HCT116 (cell line): ENCODE results near the gene PSMC3. TPM values are rescaled to one million over a fixed set of nuclear protein-coding genes. Genes with fewer than 3 reads are reported as not detected.
A peak's percentile ranks its signal among the peaks of the same experiment; 100 is the strongest.

Experiments used
- ATAC-seq: fragments of 200-7000 bp; cut with Tn5 transposase; 2 replicates; pipeline ENCODE4 v1.9.1; 2020; ENCODE audit warnings: mild to moderate bottlenecking, moderate library complexity
- BruUV-seq: library from RNA; stranded (reverse); fragments of 400-500 nt; replicated peaks from 2 replicates; lab custom pipeline; 2021; lab: Mats Ljungman, UMichigan
- CTCF ChIA-PET: fragments of 300-600 bp; sonication (Branson Sonifier 250); formaldehyde crosslinking; loops from one replicate; lab custom pipeline; 2021; ENCODE audit warnings: antibody characterized with exemption; lab: Charles Lee
- POLR2A ChIA-PET: fragments of 300-600, 350-600 bp; sonication (Branson Sonifier 250); formaldehyde crosslinking; loops from one replicate; lab custom pipeline; 2021; ENCODE audit warnings: antibody characterized with exemption; lab: Charles Lee
- RAD21 ChIA-PET, 2 experiments: fragments of 300-600 bp; sonication (Branson Sonifier 250); formaldehyde crosslinking; loops; one replicate each; lab custom pipeline; 2023; ENCODE audit warnings: low total read pairs in 2 of 2; ENCODE audit not compliant: uncharacterized antibody in 2 of 2, unreplicated experiment in 2 of 2, low non-redundant PET in 1 of 2; lab: Charles Lee
- DNase-seq: peaks from one replicate; pipeline ENCODE4 v3.0.0-alpha.2; 2010; ENCODE audit warnings: low read depth, low spot score
- H2AFZ ChIP-seq: fragments of 200-600 bp; shearing (Covaris generic), sonication (generic); 2 replicates; pipeline ENCODE4 v1.6.1; 2017; ENCODE audit warnings: low read depth, mixed run types, mixed read lengths, antibody characterized with exemption, low read length; ENCODE audit not compliant: poor library complexity, severe bottlenecking
- H3K27ac ChIP-seq: 2 replicates; pipeline ENCODE4 v1.5.1; 2012; ENCODE audit warnings: low read depth, low read length
- H3K27me3 ChIP-seq: fragments of 200-600 bp; sonication (generic); 2 replicates; pipeline ENCODE4 v1.6.1; 2016; ENCODE audit warnings: mixed run types, low read length, mixed read lengths; ENCODE audit not compliant: insufficient read depth
- H3K36me3 ChIP-seq, 2 experiments: fragments of 200-500 bp in 1 of 2; fragments of 200-600 bp in 1 of 2; sonication (Bioruptor generic) in 1 of 2; sonication (generic) in 1 of 2; 2 replicates each; pipeline versions ENCODE4 v1.5.1 to v1.6.1; 2014 to 2016; ENCODE audit warnings: low read length in 2 of 2, inconsistent platforms in 1 of 2, mixed read lengths in 1 of 2, mixed run types in 1 of 2; ENCODE audit not compliant: insufficient read depth in 2 of 2, control insufficient read depth in 1 of 2
- H3K4me1 ChIP-seq, 2 experiments: fragments of 200-600 bp in 1 of 2; sonication (generic) in 1 of 2; 2 replicates each; pipeline versions ENCODE4 v1.5.1 to v1.6.1; 2012 to 2017; ENCODE audit warnings: low read length in 2 of 2, inconsistent platforms in 1 of 2, mild to moderate bottlenecking in 1 of 2, mixed read lengths in 1 of 2, mixed run types in 1 of 2, moderate library complexity in 1 of 2; ENCODE audit not compliant: insufficient read depth in 2 of 2, control insufficient read depth in 1 of 2
- H3K4me2 ChIP-seq: fragments of 200-600 bp; sonication (generic); 2 replicates; pipeline ENCODE4 v1.6.1; 2017; ENCODE audit warnings: mixed run types, low read length, mixed read lengths
- H3K4me3 ChIP-seq, 2 experiments: fragments of 200-600 bp in 1 of 2; sonication (generic) in 1 of 2; replicated peaks in 1 of 2; 2 replicates each; pipeline ENCODE4 v1.5.1; 2011 to 2016; ENCODE audit warnings: low read length in 2 of 2, control low read depth in 1 of 2, low read depth in 1 of 2, mild to moderate bottlenecking in 1 of 2, mixed read lengths in 1 of 2, mixed run types in 1 of 2
- H3K79me2 ChIP-seq: fragments of 200-600 bp; sonication (generic); 2 replicates; pipeline ENCODE4 v1.6.1; 2017; ENCODE audit warnings: mild to moderate bottlenecking, mixed run types, low read length, moderate library complexity, mixed read lengths; ENCODE audit not compliant: insufficient read depth
- H3K9ac ChIP-seq: fragments of 200-600 bp; sonication (generic); 2 replicates; pipeline ENCODE4 v1.6.1; 2016; ENCODE audit warnings: low read length, mixed read lengths
- H3K9me2 ChIP-seq: fragments of 200-600 bp; sonication (generic), shearing (Covaris generic); 2 replicates; pipeline ENCODE4 v1.6.1; 2017; ENCODE audit warnings: mixed run types, mild to moderate bottlenecking, moderate library complexity; ENCODE audit not compliant: insufficient read depth
- H3K9me3 ChIP-seq, 2 experiments: fragments of 200-500 bp in 1 of 2; fragments of 200-600 bp in 1 of 2; sonication (Bioruptor generic) in 1 of 2; sonication (generic) in 1 of 2; 2 replicates each; pipeline ENCODE4 v1.6.1; 2014 to 2017; ENCODE audit warnings: low read length in 2 of 2, mixed read lengths in 2 of 2, inconsistent platforms in 1 of 2, low read depth in 1 of 2, mild to moderate bottlenecking in 1 of 2, mixed run types in 1 of 2, moderate library complexity in 1 of 2; ENCODE audit not compliant: control insufficient read depth in 1 of 2, insufficient read depth in 1 of 2
- H4K20me1 ChIP-seq: fragments of 200-600 bp; sonication (generic), shearing (Covaris generic); 2 replicates; pipeline ENCODE4 v1.6.1; 2017; ENCODE audit warnings: mixed run types, mild to moderate bottlenecking, moderate library complexity; ENCODE audit not compliant: insufficient read depth
- EGR1 ChIP-seq: IDR thresholded peaks from 2 replicates; pipeline ENCODE4 v1.6.1; 2012; ENCODE audit warnings: low read depth
- ELF1 ChIP-seq: IDR thresholded peaks from 2 replicates; pipeline ENCODE4 v1.6.1; 2012; ENCODE audit warnings: low read depth, borderline replicate concordance
- POLR2A ChIP-seq: IDR thresholded peaks from 2 replicates; pipeline ENCODE4 v1.7.0; 2011; ENCODE audit warnings: borderline replicate concordance; ENCODE audit not compliant: insufficient read depth, insufficient read length; ENCODE audit errors: extremely low read depth
- SIN3A ChIP-seq: IDR thresholded peaks from 2 replicates; pipeline ENCODE4 v1.6.1; 2012; ENCODE audit warnings: low read depth
- SP1 ChIP-seq: IDR thresholded peaks from 2 replicates; pipeline ENCODE4 v1.6.1; 2012; ENCODE audit warnings: low read depth
- YY1 ChIP-seq: IDR thresholded peaks from 2 replicates; pipeline ENCODE4 v1.6.1; 2011; ENCODE audit warnings: low read length, low read depth, moderate library complexity, mild to moderate bottlenecking; ENCODE audit not compliant: insufficient replicate concordance; ENCODE audit errors: extremely low read depth
- ZFX ChIP-seq: fragments of 450-650 bp; IDR thresholded peaks from 2 replicates; pipeline ENCODE4 v1.6.1; 2017
- intact Hi-C: fragments of 100-400 bp; cut with micrococcal nuclease; formaldehyde crosslinking; loops from 2 replicates; pipeline ENCODE4 v1.10.0; 2022
- total RNA-seq: library from RNA; stranded (reverse); gene quantifications from one replicate; pipeline ENCODE4 v1.2.1, GENCODE V29; 2021; ENCODE audit not compliant: unreplicated experiment
- TF ChIP-seq, protein P1 (sequence below), 3 experiments: fragments of 200-600 bp in 1 of 3; sonication (generic) in 1 of 3; IDR thresholded peaks in 2 of 3; conservative IDR thresholded peaks in 1 of 3; 2 replicates each; pipeline ENCODE4 v1.5.1; 2012 to 2017; ENCODE audit warnings: low read depth in 2 of 3, low read length in 2 of 3, antibody characterized with exemption in 1 of 3, borderline replicate concordance in 1 of 3, control low read depth in 1 of 3, mild to moderate bottlenecking in 1 of 3, mixed read lengths in 1 of 3, mixed run types in 1 of 3, moderate library complexity in 1 of 3; ENCODE audit not compliant: insufficient read depth in 1 of 3
- TF ChIP-seq, protein P2 (sequence below): IDR thresholded peaks from 2 replicates; pipeline ENCODE4 v1.6.1; 2011; ENCODE audit warnings: mild to moderate bottlenecking, low read length, moderate library complexity; ENCODE audit not compliant: insufficient replicate concordance; ENCODE audit errors: extremely low read depth

The PSMC3 gene
- total RNA-seq, 1 experiment from 2014 or later: 155 TPM

DNA sequence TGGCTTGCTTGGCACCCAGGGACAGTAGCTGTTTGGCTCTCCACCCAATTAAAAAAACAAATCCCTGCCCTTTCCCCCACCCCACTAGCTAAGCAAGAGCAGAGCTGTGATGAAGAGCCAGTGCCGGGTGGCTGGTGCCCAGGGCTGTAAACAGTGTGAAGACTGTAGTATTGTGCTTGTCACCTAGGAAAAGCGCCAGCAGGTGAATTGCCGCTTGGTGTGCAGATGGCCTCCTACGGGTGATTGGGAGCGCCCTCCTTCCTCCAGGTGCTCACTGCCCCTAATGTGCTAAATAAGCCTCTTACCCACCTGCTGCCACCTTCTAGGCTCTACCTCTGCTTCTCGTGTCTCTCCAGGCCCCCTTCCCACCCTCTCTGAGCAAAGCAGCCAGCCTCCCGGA is 41.1 kb upstream of the PSMC3 start:
- Histone ChIP-seq H3K9me3 (no peaks in the 10 kb centered on the region), H3K36me3 (peaks cover 19 to 41% of the 10 kb centered on the region in 2 experiments; a peak in 3 of 4 replicates), H3K27me3 (no peaks in the 10 kb centered on the region), H4K20me1 (peaks cover 5% of the 10 kb centered on the region), H3K4me3 (no peak overlapping the region), H2AFZ (no peak overlapping the region), H3K9ac (no peak overlapping the region), H3K4me2 (no peak overlapping the region), H3K27ac (no peak overlapping the region), H3K4me1 (peaks cover 0 to 4% of the 10 kb centered on the region in 2 experiments; a peak in 1 of 4 replicates), H3K9me2 (no peaks in the 10 kb centered on the region), H3K79me2 (peaks cover 46% of the 10 kb centered on the region)
- intact Hi-C loops: loop anchor here (10.0 kb wide), 1 partner anchor 147 kb away; no protein-coding TSS in a partner anchor
- TF ChIP-seq, protein P1, sequence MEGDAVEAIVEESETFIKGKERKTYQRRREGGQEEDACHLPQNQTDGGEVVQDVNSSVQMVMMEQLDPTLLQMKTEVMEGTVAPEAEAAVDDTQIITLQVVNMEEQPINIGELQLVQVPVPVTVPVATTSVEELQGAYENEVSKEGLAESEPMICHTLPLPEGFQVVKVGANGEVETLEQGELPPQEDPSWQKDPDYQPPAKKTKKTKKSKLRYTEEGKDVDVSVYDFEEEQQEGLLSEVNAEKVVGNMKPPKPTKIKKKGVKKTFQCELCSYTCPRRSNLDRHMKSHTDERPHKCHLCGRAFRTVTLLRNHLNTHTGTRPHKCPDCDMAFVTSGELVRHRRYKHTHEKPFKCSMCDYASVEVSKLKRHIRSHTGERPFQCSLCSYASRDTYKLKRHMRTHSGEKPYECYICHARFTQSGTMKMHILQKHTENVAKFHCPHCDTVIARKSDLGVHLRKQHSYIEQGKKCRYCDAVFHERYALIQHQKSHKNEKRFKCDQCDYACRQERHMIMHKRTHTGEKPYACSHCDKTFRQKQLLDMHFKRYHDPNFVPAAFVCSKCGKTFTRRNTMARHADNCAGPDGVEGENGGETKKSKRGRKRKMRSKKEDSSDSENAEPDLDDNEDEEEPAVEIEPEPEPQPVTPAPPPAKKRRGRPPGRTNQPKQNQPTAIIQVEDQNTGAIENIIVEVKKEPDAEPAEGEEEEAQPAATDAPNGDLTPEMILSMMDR (IDR thresholded peaks at IDR 0.05 in 2 of 3, conservative IDR thresholded peaks at IDR 0.05 in 1 of 3; ENCODE audit: borderline replicate concordance in 1 of 3, insufficient read depth in 1 of 3, low read depth in 2 of 3, low read length in 2 of 3): no peak
- TF ChIP-seq EGR1 (no peak), POLR2A (no peak), SIN3A (no peak), SP1 (no peak), ZFX (no peak), YY1 (no peak), ELF1 (no peak)
- TF ChIP-seq, protein P2, sequence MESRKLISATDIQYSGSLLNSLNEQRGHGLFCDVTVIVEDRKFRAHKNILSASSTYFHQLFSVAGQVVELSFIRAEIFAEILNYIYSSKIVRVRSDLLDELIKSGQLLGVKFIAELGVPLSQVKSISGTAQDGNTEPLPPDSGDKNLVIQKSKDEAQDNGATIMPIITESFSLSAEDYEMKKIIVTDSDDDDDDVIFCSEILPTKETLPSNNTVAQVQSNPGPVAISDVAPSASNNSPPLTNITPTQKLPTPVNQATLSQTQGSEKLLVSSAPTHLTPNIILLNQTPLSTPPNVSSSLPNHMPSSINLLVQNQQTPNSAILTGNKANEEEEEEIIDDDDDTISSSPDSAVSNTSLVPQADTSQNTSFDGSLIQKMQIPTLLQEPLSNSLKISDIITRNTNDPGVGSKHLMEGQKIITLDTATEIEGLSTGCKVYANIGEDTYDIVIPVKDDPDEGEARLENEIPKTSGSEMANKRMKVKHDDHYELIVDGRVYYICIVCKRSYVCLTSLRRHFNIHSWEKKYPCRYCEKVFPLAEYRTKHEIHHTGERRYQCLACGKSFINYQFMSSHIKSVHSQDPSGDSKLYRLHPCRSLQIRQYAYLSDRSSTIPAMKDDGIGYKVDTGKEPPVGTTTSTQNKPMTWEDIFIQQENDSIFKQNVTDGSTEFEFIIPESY: no peak
- BruUV-seq: no TSS peak
- DNase-seq: no peak
- ChIA-PET POLR2A (no interaction called here), RAD21 (no interaction called here), CTCF (interaction anchor here (1.3 to 1.5 kb wide), 2 partner anchors 13 to 208 kb away, joined by 3 read pairs; no protein-coding TSS in a partner anchor)
- peak; percentile 16; the same call in 1 of the 2 replicates for ATAC-seq
